ENCODE results near the gene TFAM. TPM values are rescaled to one million over a fixed set of nuclear protein-coding genes. Genes with fewer than 3 reads are reported as not detected.

Gene TFAM
- total RNA-seq, 1 experiment from 2014 or later: 57.6 TPM

GRCh38 chr10:58347967-58348366 lies 37.2 kb upstream of the TFAM start:
- DNase-seq (ENCODE audit: low read depth, low spot score) (no peak), ATAC-seq (no peak)
- no TSS peak for BruUV-seq (replicated peaks)
- no peak overlapping the region for H3K4me3 ChIP-seq (replicated peaks in 1 of 2; ENCODE audit: low read depth in 1 of 2, low read length in 2 of 2)
- H3K27ac ChIP-seq (ENCODE audit: low read depth, low read length): no peak overlapping the region
- RAD21 ChIA-PET (ENCODE audit: low non-redundant PET in 1 of 2, low total read pairs in 2 of 2, uncharacterized antibody in 2 of 2, unreplicated experiment in 2 of 2): no interaction called here
- H3K4me2 ChIP-seq (ENCODE audit: low read length): no peak overlapping the region
- TF ChIP-seq MAX (IDR thresholded peaks at IDR 0.05) (no peak), CTCF (IDR thresholded peaks at IDR 0.05 in 2 of 3, conservative IDR thresholded peaks at IDR 0.05 in 1 of 3; ENCODE audit: borderline replicate concordance in 1 of 3, insufficient read depth in 1 of 3, low read depth in 2 of 3, low read length in 2 of 3) (no peak), ZBTB33 (IDR thresholded peaks at IDR 0.05; ENCODE audit: extremely low read depth, insufficient replicate concordance, low read length) (no peak), EZH2phosphoT487 (IDR thresholded peaks at IDR 0.05; ENCODE audit: borderline replicate concordance) (no peak), TCF7L2 (IDR thresholded peaks at IDR 0.05; ENCODE audit: borderline replicate concordance, extremely low read depth, insufficient read depth, insufficient read length) (no peak), ELF1 (IDR thresholded peaks at IDR 0.05; ENCODE audit: borderline replicate concordance, low read depth) (no peak), POLR2A (IDR thresholded peaks at IDR 0.05; ENCODE audit: borderline replicate concordance, extremely low read depth, insufficient read depth, insufficient read length) (no peak), FOSL1 (IDR thresholded peaks at IDR 0.05; ENCODE audit: low read depth) (no peak), ZFX (IDR thresholded peaks at IDR 0.05) (no peak), CBX3 (IDR thresholded peaks at IDR 0.05; ENCODE audit: low read depth) (no peak), EZH2 (IDR thresholded peaks at IDR 0.05) (no peak), ATF3 (IDR thresholded peaks at IDR 0.05) (no peak), SP1 (IDR thresholded peaks at IDR 0.05; ENCODE audit: low read depth) (no peak), JUND (IDR thresholded peaks at IDR 0.05) (no peak), ZNF274 (IDR thresholded peaks at IDR 0.05; ENCODE audit: low read depth, low read length) (no peak)
- no peaks in the 10 kb centered on the region for H3K36me3 ChIP-seq (ENCODE audit: control insufficient read depth in 1 of 2, insufficient read depth in 2 of 2, low read length in 2 of 2)
- no peaks in the 10 kb centered on the region for H3K4me1 ChIP-seq (ENCODE audit: control insufficient read depth in 1 of 2, insufficient read depth in 2 of 2, low read length in 2 of 2)
- H2AFZ ChIP-seq (ENCODE audit: low read depth, low read length, poor library complexity, severe bottlenecking): no peak overlapping the region
- CTCF ChIA-PET: no interaction called here
- H4K20me1 ChIP-seq (ENCODE audit: insufficient read depth): no peaks in the 10 kb centered on the region; the same call in 1 of the 2 replicates
- H3K9me2 ChIP-seq (ENCODE audit: insufficient read depth): no peaks in the 10 kb centered on the region
- H3K27me3 ChIP-seq (ENCODE audit: insufficient read depth, low read length): no peaks in the 10 kb centered on the region
- no peaks in the 10 kb centered on the region for H3K9me3 ChIP-seq (ENCODE audit: control insufficient read depth in 1 of 2, insufficient read depth in 1 of 2, low read depth in 1 of 2, low read length in 2 of 2)
- H3K79me2 ChIP-seq (ENCODE audit: insufficient read depth, low read length): peaks cover 38% of the 10 kb centered on the region
- intact Hi-C loops (cut with micrococcal nuclease): no loop called here
- no peak overlapping the region for H3K9ac ChIP-seq (ENCODE audit: low read length)
- POLR2A ChIA-PET: no interaction called here

Measured in HCT116 (cell line).